ENCODE data around the gene FRYL. TPM values are rescaled to one million over a fixed set of nuclear protein-coding genes. Genes with fewer than 3 reads are reported as not detected.

The FRYL gene
- total and polyA plus RNA-seq, 2 of the 13 experiments (the other 11 are each of a cell fraction or from before 2014, with no cell fraction given) = 9.7 to 19.6 TPM

DNA sequence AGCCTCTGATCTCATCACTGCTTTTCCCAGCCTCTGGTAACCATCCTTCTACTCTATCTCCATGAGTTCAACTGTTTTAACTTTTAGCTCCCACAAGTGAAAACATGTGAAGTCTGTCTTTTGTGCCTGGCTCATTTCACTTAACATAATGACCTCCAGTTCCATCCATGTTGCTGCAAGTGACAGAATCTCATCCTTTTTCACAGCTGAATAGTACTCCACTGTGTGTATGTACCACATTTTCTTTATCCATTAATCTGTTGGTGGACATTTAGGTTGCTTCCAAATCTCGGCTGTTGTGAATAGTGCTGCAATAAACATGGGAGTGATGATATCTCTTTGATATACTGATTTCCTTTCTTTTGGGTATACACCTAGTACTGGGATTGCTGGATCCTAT, 109.5 kb downstream of the FRYL start (continued):
- TF ChIP-seq, protein P1, sequence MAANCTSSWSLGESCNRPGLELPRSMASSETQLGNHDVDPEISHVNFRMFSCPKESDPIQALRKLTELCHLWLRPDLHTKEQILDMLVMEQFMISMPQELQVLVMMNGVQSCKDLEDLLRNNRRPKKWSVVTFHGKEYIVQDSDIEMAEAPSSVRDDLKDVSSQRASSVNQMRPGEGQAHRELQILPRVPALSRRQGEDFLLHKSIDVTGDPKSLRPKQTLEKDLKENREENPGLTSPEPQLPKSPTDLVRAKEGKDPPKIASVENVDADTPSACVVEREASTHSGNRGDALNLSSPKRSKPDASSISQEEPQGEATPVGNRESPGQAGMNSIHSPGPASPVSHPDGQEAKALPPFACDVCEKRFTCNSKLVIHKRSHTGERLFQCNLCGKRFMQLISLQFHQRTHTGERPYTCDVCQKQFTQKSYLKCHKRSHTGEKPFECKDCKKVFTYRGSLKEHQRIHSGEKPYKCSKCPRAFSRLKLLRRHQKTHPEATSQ (CRISPR knock-in tag; IDR thresholded peaks at IDR 0.05; ENCODE audit: borderline replicate concordance) = no peak
- TF ChIP-seq TRIM24 (CRISPR knock-in tag; IDR thresholded peaks at IDR 0.05) (no peak), KDM6A (CRISPR knock-in tag; IDR thresholded peaks at IDR 0.05; ENCODE audit: low read depth) (no peak), U2AF1 (optimal IDR thresholded peaks at IDR 0.05; ENCODE audit: low read depth, low read length) (no peak), ZNF703 (CRISPR knock-in tag; IDR thresholded peaks at IDR 0.05; ENCODE audit: borderline replicate concordance) (no peak), SP4 (CRISPR knock-in tag; IDR thresholded peaks at IDR 0.05) (no peak), ARNT (IDR thresholded peaks at IDR 0.05) (no peak), XBP1 (CRISPR knock-in tag; IDR thresholded peaks at IDR 0.05) (no peak), ZNF768 (CRISPR knock-in tag; IDR thresholded peaks at IDR 0.05) (no peak), CBX5 (CRISPR knock-in tag; IDR thresholded peaks at IDR 0.05; ENCODE audit: borderline replicate concordance) (no peak), REXO4 (CRISPR knock-in tag; IDR thresholded peaks at IDR 0.05; ENCODE audit: borderline replicate concordance) (no peak)
- TF ChIP-seq, protein P2, sequence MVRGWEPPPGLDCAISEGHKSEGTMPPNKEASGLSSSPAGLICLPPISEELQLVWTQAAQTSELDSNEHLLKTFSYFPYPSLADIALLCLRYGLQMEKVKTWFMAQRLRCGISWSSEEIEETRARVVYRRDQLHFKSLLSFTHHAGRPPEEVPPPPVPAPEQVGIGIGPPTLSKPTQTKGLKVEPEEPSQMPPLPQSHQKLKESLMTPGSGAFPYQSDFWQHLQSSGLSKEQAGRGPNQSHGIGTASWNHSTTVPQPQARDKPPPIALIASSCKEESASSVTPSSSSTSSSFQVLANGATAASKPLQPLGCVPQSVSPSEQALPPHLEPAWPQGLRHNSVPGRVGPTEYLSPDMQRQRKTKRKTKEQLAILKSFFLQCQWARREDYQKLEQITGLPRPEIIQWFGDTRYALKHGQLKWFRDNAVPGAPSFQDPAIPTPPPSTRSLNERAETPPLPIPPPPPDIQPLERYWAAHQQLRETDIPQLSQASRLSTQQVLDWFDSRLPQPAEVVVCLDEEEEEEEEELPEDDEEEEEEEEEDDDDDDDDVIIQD (CRISPR knock-in tag; IDR thresholded peaks at IDR 0.05; ENCODE audit: low read depth) = no peak

DNA sequence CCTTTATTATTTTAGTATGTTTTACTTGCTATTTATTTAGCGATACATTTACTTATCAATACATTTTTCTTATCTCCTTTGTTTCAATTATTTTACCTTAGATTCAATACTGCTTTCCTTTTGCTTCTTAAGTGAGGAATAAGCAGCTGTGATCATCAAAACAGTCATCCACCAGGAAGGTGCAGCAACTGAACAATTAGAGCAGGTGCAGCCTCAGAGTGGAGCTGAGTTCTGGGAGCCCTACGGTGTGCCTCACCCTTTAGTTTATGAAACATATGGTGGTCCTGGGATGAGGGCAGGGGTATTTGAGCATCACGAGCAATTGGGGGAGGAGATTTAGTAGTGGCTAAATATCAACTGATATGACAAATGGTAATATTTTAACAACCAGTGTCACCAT, 111.0 kb downstream of the FRYL start:
- Histone ChIP-seq H3K9me3 (ENCODE audit: low read length) (no peaks in the 10 kb centered on the region), H2AFZ (ENCODE audit: low read length) (no peak overlapping the region), H3K27me3 (ENCODE audit: control insufficient read depth in 1 of 2, insufficient read depth in 2 of 2, low read length in 2 of 2) (no peaks in the 10 kb centered on the region), H3K4me1 (ENCODE audit: insufficient read depth, low read length) (no peaks in the 10 kb centered on the region), H3K27ac (ENCODE audit: extremely low read length, insufficient read depth, low read length) (no peak overlapping the region), H3K36me3 (replicated peaks in 1 of 2; ENCODE audit: control insufficient read depth in 1 of 2, insufficient read depth in 2 of 2, low read length in 2 of 2) (no peaks in the 10 kb centered on the region; a peak in 1 of 5 replicates), H4K20me1 (ENCODE audit: insufficient read depth, low read length) (no peaks in the 10 kb centered on the region), H3K4me2 (ENCODE audit: low read depth, low read length) (no peak overlapping the region), H3K9ac (ENCODE audit: insufficient read depth, low read depth, low read length) (no peak overlapping the region), H3K79me2 (ENCODE audit: insufficient read depth, low read length) (no peaks in the 10 kb centered on the region), H3K4me3 (replicated peaks in 1 of 3; ENCODE audit: insufficient read depth in 1 of 3, low read depth in 2 of 3, low read length in 3 of 3) (no peak overlapping the region)
- WGBS (ENCODE audit: low lambda C conversion rate) = 96% methylated on average over 3 of the region's 3 CpGs
- in situ Hi-C loops (cut with HindIII; ENCODE audit: extremely low pct_ligation_motif_present, low pct_unique_long_range_greater_than_20kb) = no loop called here
- FAIRE-seq (no peak), DNase-seq (ENCODE audit: low spot score) (no peak), ATAC-seq (no peak)
- no TSS peak for BruUV-seq (replicated peaks)
- POLR2A ChIA-PET = no interaction called here
- intact Hi-C loops (cut with micrococcal nuclease; ENCODE audit: unreplicated experiment) = no loop called here
- CTCF ChIA-PET (ENCODE audit: low intra/inter-chr PET ratio, low total read pairs) = no interaction called here
- no peak for TF ChIP-seq PBX3 (CRISPR knock-in tag; IDR thresholded peaks at IDR 0.05; ENCODE audit: borderline replicate concordance)
- no peak for TF ChIP-seq AHR (CRISPR knock-in tag; IDR thresholded peaks at IDR 0.05)
- no peak for TF ChIP-seq ZNF598 (CRISPR knock-in tag; IDR thresholded peaks at IDR 0.05; ENCODE audit: borderline replicate concordance)
- TF ChIP-seq, protein P3, sequence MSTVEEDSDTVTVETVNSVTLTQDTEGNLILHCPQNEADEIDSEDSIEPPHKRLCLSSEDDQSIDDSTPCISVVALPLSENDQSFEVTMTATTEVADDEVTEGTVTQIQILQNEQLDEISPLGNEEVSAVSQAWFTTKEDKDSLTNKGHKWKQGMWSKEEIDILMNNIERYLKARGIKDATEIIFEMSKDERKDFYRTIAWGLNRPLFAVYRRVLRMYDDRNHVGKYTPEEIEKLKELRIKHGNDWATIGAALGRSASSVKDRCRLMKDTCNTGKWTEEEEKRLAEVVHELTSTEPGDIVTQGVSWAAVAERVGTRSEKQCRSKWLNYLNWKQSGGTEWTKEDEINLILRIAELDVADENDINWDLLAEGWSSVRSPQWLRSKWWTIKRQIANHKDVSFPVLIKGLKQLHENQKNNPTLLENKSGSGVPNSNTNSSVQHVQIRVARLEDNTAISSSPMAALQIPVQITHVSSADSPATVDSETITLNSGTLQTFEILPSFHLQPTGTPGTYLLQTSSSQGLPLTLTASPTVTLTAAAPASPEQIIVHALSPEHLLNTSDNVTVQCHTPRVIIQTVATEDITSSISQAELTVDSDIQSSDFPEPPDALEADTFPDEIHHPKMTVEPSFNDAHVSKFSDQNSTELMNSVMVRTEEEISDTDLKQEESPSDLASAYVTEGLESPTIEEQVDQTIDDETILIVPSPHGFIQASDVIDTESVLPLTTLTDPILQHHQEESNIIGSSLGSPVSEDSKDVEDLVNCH (CRISPR knock-in tag; IDR thresholded peaks at IDR 0.05) = no peak
- no peak for TF ChIP-seq NFIB (CRISPR knock-in tag; IDR thresholded peaks at IDR 0.05; ENCODE audit: borderline replicate concordance)
- TF ChIP-seq KLF13 (CRISPR knock-in tag; IDR thresholded peaks at IDR 0.05) = no peak
- TF ChIP-seq MAFG (CRISPR knock-in tag; IDR thresholded peaks at IDR 0.05) = no peak
- TF ChIP-seq ZNF468 (CRISPR knock-in tag; IDR thresholded peaks at IDR 0.05) = no peak

Data from HepG2 (cell line).